HCT116 (cell line): ENCODE results near the gene SNAI1.

ENCODE experiments used
- ATF3 ChIP-seq: IDR thresholded peaks from 2 replicates; pipeline ENCODE4 v1.6.1; 2012
- CTCF ChIP-seq, 3 experiments: fragments of 200-600 bp in 1 of 3; sonication (generic) in 1 of 3; IDR thresholded peaks in 2 of 3; conservative IDR thresholded peaks in 1 of 3; 2 replicates each; pipeline ENCODE4 v1.5.1; 2012 to 2017; ENCODE audit warnings: low read depth in 2 of 3, low read length in 2 of 3, antibody characterized with exemption in 1 of 3, borderline replicate concordance in 1 of 3, control low read depth in 1 of 3, mild to moderate bottlenecking in 1 of 3, mixed read lengths in 1 of 3, mixed run types in 1 of 3, moderate library complexity in 1 of 3; ENCODE audit not compliant: insufficient read depth in 1 of 3

GRCh38 chr20:49981218-49982071 is 1.3 kb upstream of the SNAI1 start:
- no peak for TF ChIP-seq ATF3
- no peak for TF ChIP-seq CTCF (IDR thresholded peaks at IDR 0.05 in 2 of 3, conservative IDR thresholded peaks at IDR 0.05 in 1 of 3; ENCODE audit: borderline replicate concordance in 1 of 3, insufficient read depth in 1 of 3, low read depth in 2 of 3, low read length in 2 of 3)
